ENCODE measurements around the gene BARHL2.

The BARHL2 gene

GRCh38 chr1:90710579-90711536 lies 6.2 kb downstream of the BARHL2 start:
- DNase-seq (ENCODE audit: low read depth, low spot score): no peak

GRCh38 chr1:90709535-90709934 lies 7.6 kb downstream of the BARHL2 start:
- no peak for DNase-seq (ENCODE audit: low read depth, low spot score)

- no peak for DNase-seq (ENCODE audit: low read depth, low spot score)
These were observed 8.3 kb downstream of the BARHL2 start for GRCh38 chr1:90708826-90709225.

GRCh38 chr1:90708236-90708786 lies 8.8 kb downstream of the BARHL2 start:
- DNase-seq (ENCODE audit: low read depth, low spot score): no peak

- DNase-seq (ENCODE audit: low read depth, low spot score): no peak
These were observed 9.8 kb downstream of the BARHL2 start for GRCh38 chr1:90707363-90707710.

- DNase-seq (ENCODE audit: low read depth, low spot score): no peak
These were observed 10.4 kb downstream of the BARHL2 start for GRCh38 chr1:90706437-90707362.

- DNase-seq (ENCODE audit: low read depth, low spot score): no peak
These were observed 11.1 kb downstream of the BARHL2 start for GRCh38 chr1:90705956-90706355.

- DNase-seq (ENCODE audit: low read depth, low spot score): no peak
These were observed 12.3 kb downstream of the BARHL2 start for GRCh38 chr1:90704817-90705216.

- no peak for DNase-seq (ENCODE audit: low read depth, low spot score)
These were observed 22.3 kb downstream of the BARHL2 start for GRCh38 chr1:90694846-90695245.

GRCh38 chr1:90687747-90688146 lies 29.4 kb downstream of the BARHL2 start:
- no peak for DNase-seq (ENCODE audit: low read depth, low spot score)

- no peak for DNase-seq (ENCODE audit: low read depth, low spot score)
These were observed 41.8 kb downstream of the BARHL2 start for GRCh38 chr1:90675161-90675847.

- no peak for DNase-seq (ENCODE audit: low read depth, low spot score)
These were observed 45.4 kb downstream of the BARHL2 start for GRCh38 chr1:90671741-90672140.

GRCh38 chr1:90671251-90671650 lies 45.9 kb downstream of the BARHL2 start:
- no peak for DNase-seq (ENCODE audit: low read depth, low spot score)

Data from iPS DF 19.7 (cell line).